OCI-LY7 (cell line): ENCODE measurements around the gene MINDY3. TPM values are rescaled to one million over a fixed set of nuclear protein-coding genes. Genes with fewer than 3 reads are reported as not detected.
"Not testable (repeated sequence)": the region's sequence is repeated elsewhere in the genome, so short reads cannot be mapped to it uniquely, and the experiment has no call there.

ENCODE experiments used
- BruUV-seq: library from RNA; stranded (reverse); fragments of 400-500 nt; replicated peaks from 2 replicates; lab custom pipeline; 2021; lab: Mats Ljungman, UMichigan
- CTCF ChIA-PET: fragments of 300-600 bp; sonication (Branson Sonifier 250); formaldehyde crosslinking; loops from one replicate; lab custom pipeline; 2022; ENCODE audit warnings: antibody characterized with exemption; ENCODE audit not compliant: unreplicated experiment; lab: Charles Lee
- POLR2A ChIA-PET: fragments of 300-600 bp; sonication (Branson Sonifier 250); formaldehyde crosslinking; loops from one replicate; lab custom pipeline; 2022; ENCODE audit warnings: antibody characterized with exemption; lab: Charles Lee
- DNase-seq: peaks from one replicate; pipeline ENCODE4 v3.0.0-alpha.2; 2015; ENCODE audit warnings: low spot score
- H2AFZ ChIP-seq: fragments of 200-600 bp; sonication (generic), shearing (Covaris generic); 2 replicates; pipeline ENCODE4 v1.6.1; 2014; ENCODE audit warnings: mild to moderate bottlenecking, antibody characterized with exemption, low read length, moderate library complexity
- H3K27ac ChIP-seq: fragments of 200-600 bp; sonication (generic); 2 replicates; pipeline ENCODE4 v1.5.1; 2014; ENCODE audit warnings: mixed run types, low read depth, mild to moderate bottlenecking, moderate library complexity, low read length, inconsistent platforms; ENCODE audit not compliant: poor library complexity, severe bottlenecking
- H3K36me3 ChIP-seq: fragments of 200-600 bp; sonication (generic); 2 replicates; pipeline ENCODE4 v1.6.1; 2014; ENCODE audit warnings: mild to moderate bottlenecking, antibody characterized with exemption, low read length, moderate library complexity, mixed read lengths; ENCODE audit not compliant: insufficient read depth
- H3K4me1 ChIP-seq: fragments of 200-600 bp; sonication (generic); 2 replicates; pipeline ENCODE4 v1.5.1; 2014; ENCODE audit warnings: mild to moderate bottlenecking, low read length; ENCODE audit not compliant: insufficient read depth, poor library complexity, severe bottlenecking
- H3K4me2 ChIP-seq: fragments of 200-600 bp; sonication (generic); 2 replicates; pipeline ENCODE4 v1.6.1; 2014; ENCODE audit warnings: mild to moderate bottlenecking, low read length
- H3K4me3 ChIP-seq: fragments of 200-600 bp; sonication (generic); 2 replicates; pipeline ENCODE4 v1.5.1; 2014; ENCODE audit warnings: mild to moderate bottlenecking, low read depth, low read length; ENCODE audit not compliant: poor library complexity, severe bottlenecking
- H3K79me2 ChIP-seq: fragments of 200-600 bp; sonication (generic); 2 replicates; pipeline ENCODE4 v1.6.1; 2016; ENCODE audit warnings: low read depth, mild to moderate bottlenecking, low read length, moderate library complexity, mixed read lengths; ENCODE audit not compliant: insufficient read depth
- H3K9me2 ChIP-seq: fragments of 200-600 bp; sonication (generic); 2 replicates; pipeline ENCODE4 v1.6.1; 2016; ENCODE audit warnings: mild to moderate bottlenecking, low read length, mixed read lengths; ENCODE audit not compliant: insufficient read depth
- H3K9me3 ChIP-seq: fragments of 200-600 bp; sonication (generic); 2 replicates; pipeline ENCODE4 v1.6.1; 2014; ENCODE audit warnings: mild to moderate bottlenecking, mixed run types, low read length, mixed read lengths
- H4K20me1 ChIP-seq: fragments of 200-600 bp; sonication (generic); 2 replicates; pipeline ENCODE4 v1.6.1; 2014; ENCODE audit warnings: mild to moderate bottlenecking, antibody characterized with exemption, low read length, moderate library complexity, mixed read lengths; ENCODE audit not compliant: insufficient read depth
- EZH2phosphoT487 ChIP-seq: fragments of 200-600 bp; sonication (generic); IDR thresholded peaks from 2 replicates; pipeline ENCODE4 v1.6.1; 2018; ENCODE audit warnings: low read depth, borderline replicate concordance, mild to moderate bottlenecking, mixed run types, antibody characterized with exemption, low read length, moderate library complexity, mixed read lengths
- intact Hi-C: fragments of 100-400 bp; cut with micrococcal nuclease; formaldehyde crosslinking; loops from one replicate; pipeline ENCODE4 v1.10.0; 2022; ENCODE audit not compliant: unreplicated experiment
- total RNA-seq, 2 experiments: library from RNA; depleted of rRNA in 1 of 2; stranded (reverse); fragments of >200 nt in 1 of 2; shearing (Covaris generic) in 1 of 2; gene quantifications; 2 replicates each; pipeline ENCODE4 v1.2.3, GENCODE V29; 2014 to 2022
- TF ChIP-seq, protein P1 (sequence below): fragments of 200-600 bp; sonication (generic); conservative IDR thresholded peaks from 2 replicates; pipeline ENCODE4 v1.5.1; 2014; ENCODE audit warnings: mild to moderate bottlenecking, antibody characterized with exemption, low read length, moderate library complexity, mixed read lengths

Gene MINDY3
- total RNA-seq, 2 experiments from 2014 or later, result 15.7 to 23.3 TPM

DNA sequence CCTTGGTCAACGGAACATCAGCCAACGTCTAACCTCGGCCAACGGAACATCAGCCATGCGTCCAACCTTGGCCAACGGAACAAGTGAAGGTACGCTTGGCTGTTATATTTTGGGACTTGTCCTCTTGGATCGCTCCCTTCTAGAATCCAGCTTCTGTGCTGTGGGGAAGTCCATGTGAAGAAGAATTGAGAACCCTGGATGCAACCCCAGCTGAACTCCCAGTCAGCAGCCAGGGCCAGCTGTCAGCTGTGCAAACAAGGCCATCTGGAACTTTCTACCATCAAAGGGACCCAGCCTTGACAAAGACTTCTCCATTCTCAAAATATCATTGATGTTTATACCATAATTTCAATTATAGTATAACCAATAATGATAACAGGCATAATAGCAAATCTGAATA is 97.3 kb downstream of the MINDY3 start:
- H3K27ac ChIP-seq, result no peak overlapping the region
- H3K36me3 ChIP-seq, result no peaks in the 10 kb centered on the region
- intact Hi-C loops, result no loop called here
- H2AFZ ChIP-seq, result no peak overlapping the region
- H3K9me3 ChIP-seq, result no peaks in the 10 kb centered on the region
- no peak overlapping the region for H3K4me2 ChIP-seq
- ChIA-PET POLR2A (interaction anchor here (1.1 kb wide), 1 partner anchor 63 kb away, joined by 3 read pairs; no protein-coding TSS in a partner anchor), CTCF (no interaction called here)
- no peaks in the 10 kb centered on the region for H3K9me2 ChIP-seq
- H4K20me1 ChIP-seq, result no peaks in the 10 kb centered on the region
- DNase-seq, result no peak
- no peaks in the 10 kb centered on the region for H3K79me2 ChIP-seq
- TF ChIP-seq, protein P1, sequence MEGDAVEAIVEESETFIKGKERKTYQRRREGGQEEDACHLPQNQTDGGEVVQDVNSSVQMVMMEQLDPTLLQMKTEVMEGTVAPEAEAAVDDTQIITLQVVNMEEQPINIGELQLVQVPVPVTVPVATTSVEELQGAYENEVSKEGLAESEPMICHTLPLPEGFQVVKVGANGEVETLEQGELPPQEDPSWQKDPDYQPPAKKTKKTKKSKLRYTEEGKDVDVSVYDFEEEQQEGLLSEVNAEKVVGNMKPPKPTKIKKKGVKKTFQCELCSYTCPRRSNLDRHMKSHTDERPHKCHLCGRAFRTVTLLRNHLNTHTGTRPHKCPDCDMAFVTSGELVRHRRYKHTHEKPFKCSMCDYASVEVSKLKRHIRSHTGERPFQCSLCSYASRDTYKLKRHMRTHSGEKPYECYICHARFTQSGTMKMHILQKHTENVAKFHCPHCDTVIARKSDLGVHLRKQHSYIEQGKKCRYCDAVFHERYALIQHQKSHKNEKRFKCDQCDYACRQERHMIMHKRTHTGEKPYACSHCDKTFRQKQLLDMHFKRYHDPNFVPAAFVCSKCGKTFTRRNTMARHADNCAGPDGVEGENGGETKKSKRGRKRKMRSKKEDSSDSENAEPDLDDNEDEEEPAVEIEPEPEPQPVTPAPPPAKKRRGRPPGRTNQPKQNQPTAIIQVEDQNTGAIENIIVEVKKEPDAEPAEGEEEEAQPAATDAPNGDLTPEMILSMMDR, result no peak
- no peak for TF ChIP-seq EZH2phosphoT487
- BruUV-seq, result no TSS peak
- no peak overlapping the region for H3K4me3 ChIP-seq
- H3K4me1 ChIP-seq, result no peaks in the 10 kb centered on the region

GRCh38 chr10:15762239-15762638 is 98.1 kb downstream of the MINDY3 start:
- CTCF ChIA-PET, DNase-seq, H4K20me1 ChIP-seq, H3K79me2 ChIP-seq, H3K4me2 ChIP-seq, H3K27ac ChIP-seq, H3K9me2 ChIP-seq, H2AFZ ChIP-seq, H3K9me3 ChIP-seq, POLR2A ChIA-PET, H3K4me1 ChIP-seq, intact Hi-C loops, H3K36me3 ChIP-seq, H3K4me3 ChIP-seq, BruUV-seq: not testable (repeated sequence)

DNA sequence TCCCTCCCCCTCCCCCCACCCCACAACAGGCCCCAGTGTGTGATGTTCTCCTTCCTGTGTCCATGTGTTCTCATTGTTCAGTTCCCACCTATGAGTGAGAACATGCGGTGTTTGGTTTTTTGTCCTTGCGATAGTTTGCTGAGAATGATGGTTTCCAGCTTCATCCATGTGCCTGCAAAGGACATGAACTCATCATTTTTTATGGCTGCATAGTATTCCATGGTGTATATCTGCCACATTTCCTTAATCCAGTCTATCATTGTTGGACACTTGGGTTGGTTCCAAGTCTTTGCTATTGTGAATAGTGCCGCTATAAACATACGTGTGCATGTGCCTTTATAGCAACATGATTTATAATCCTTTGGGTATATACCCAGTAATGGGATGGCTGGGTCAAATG is 99.1 kb downstream of the MINDY3 start:
- not testable (repeated sequence) for H3K27ac ChIP-seq

GRCh38 chr10:15760681-15761080 is 99.6 kb downstream of the MINDY3 start:
- Histone ChIP-seq H3K36me3 (no peaks in the 10 kb centered on the region), H3K4me1 (no peaks in the 10 kb centered on the region), H3K4me3 (no peak overlapping the region), H3K79me2 (no peaks in the 10 kb centered on the region), H3K9me3 (no peaks in the 10 kb centered on the region), H4K20me1 (no peaks in the 10 kb centered on the region), H3K9me2 (no peaks in the 10 kb centered on the region), H2AFZ (no peak overlapping the region), H3K4me2 (no peak overlapping the region), H3K27ac (no peak overlapping the region)
- no peak for TF ChIP-seq EZH2phosphoT487
- TF ChIP-seq, protein P1, result no peak
- no peak for DNase-seq
- BruUV-seq, result no TSS peak
- ChIA-PET POLR2A (no interaction called here), CTCF (no interaction called here)
- intact Hi-C loops, result no loop called here

More for the DNA sequence above, 99.1 kb downstream of the MINDY3 start:
- H4K20me1 ChIP-seq, H2AFZ ChIP-seq, CTCF ChIA-PET, H3K36me3 ChIP-seq, H3K9me3 ChIP-seq, intact Hi-C loops, H3K4me2 ChIP-seq, POLR2A ChIA-PET, H3K9me2 ChIP-seq, H3K79me2 ChIP-seq, H3K4me1 ChIP-seq, H3K4me3 ChIP-seq, DNase-seq, BruUV-seq: not testable (repeated sequence)
